Mesendoderm (in vitro differentiated cells): ENCODE data around the gene CHTF8.

Experiments
- DNase-seq: peaks from one replicate; pipeline ENCODE4 v3.0.0; 2013
- H2AK5ac ChIP-seq: 2 replicates; pipeline ENCODE4 v1.6.1; 2013; ENCODE audit warnings: low read length, inconsistent platforms
- H2BK120ac ChIP-seq: 2 replicates; pipeline ENCODE4 v1.6.1; 2013; ENCODE audit warnings: low read depth, mild to moderate bottlenecking, low read length, moderate library complexity, mixed read lengths
- H2BK15ac ChIP-seq: replicated peaks from 2 replicates; pipeline ENCODE4 v1.6.1; 2013; ENCODE audit warnings: low read depth, mild to moderate bottlenecking, moderate library complexity
- H2BK5ac ChIP-seq: 2 replicates; pipeline ENCODE4 v1.6.1; 2013; ENCODE audit warnings: low read length, inconsistent platforms
- H3K18ac ChIP-seq: 2 replicates; pipeline ENCODE4 v1.6.1; 2013; ENCODE audit warnings: mild to moderate bottlenecking, low read length, mixed read lengths
- H3K23ac ChIP-seq: one replicate; pipeline ENCODE4 v1.6.1; 2013; ENCODE audit warnings: low read length
- H3K27ac ChIP-seq: 2 replicates; pipeline ENCODE4 v1.5.1; 2013; ENCODE audit warnings: low read depth, mild to moderate bottlenecking, inconsistent platforms, low read length, moderate library complexity
- H3K27me3 ChIP-seq: 2 replicates; pipeline ENCODE4 v1.6.1; 2013; ENCODE audit warnings: low read length, control low read depth, mild to moderate bottlenecking, inconsistent platforms; ENCODE audit not compliant: insufficient read depth, poor library complexity
- H3K36me3 ChIP-seq: 2 replicates; pipeline ENCODE4 v1.6.1; 2013; ENCODE audit warnings: low read length, inconsistent platforms; ENCODE audit not compliant: control insufficient read depth, insufficient read depth
- H3K4ac ChIP-seq: one replicate; pipeline ENCODE4 v1.6.1; 2013; ENCODE audit warnings: low read depth, mild to moderate bottlenecking, low read length, moderate library complexity
- H3K4me1 ChIP-seq: 2 replicates; pipeline ENCODE4 v1.6.1; 2013; ENCODE audit warnings: low read depth, low read length, inconsistent platforms; ENCODE audit not compliant: control insufficient read depth
- H3K4me2 ChIP-seq: 2 replicates; pipeline ENCODE4 v1.6.1; 2013; ENCODE audit warnings: low read length
- H3K4me3 ChIP-seq: 2 replicates; pipeline ENCODE4 v1.5.1; 2013; ENCODE audit warnings: mild to moderate bottlenecking, low read length
- H3K56ac ChIP-seq: one replicate; pipeline ENCODE4 v1.6.1; 2013; ENCODE audit warnings: low read length
- H3K79me1 ChIP-seq: 2 replicates; pipeline ENCODE4 v1.6.1; 2013; ENCODE audit warnings: low read length, inconsistent platforms
- H3K79me2 ChIP-seq: 2 replicates; pipeline ENCODE4 v1.6.1; 2013; ENCODE audit warnings: mild to moderate bottlenecking, low read length; ENCODE audit not compliant: control insufficient read depth, insufficient read depth
- H3K9ac ChIP-seq: 2 replicates; pipeline ENCODE4 v1.6.1; 2013; ENCODE audit warnings: low read length, inconsistent platforms
- H4K5ac ChIP-seq: one replicate; pipeline ENCODE4 v1.6.1; 2013; ENCODE audit warnings: low read length
- H4K8ac ChIP-seq: one replicate; pipeline ENCODE4 v1.6.1; 2013; ENCODE audit warnings: low read depth, mild to moderate bottlenecking, control low read depth, low read length, moderate library complexity
- WGBS: extraction: QIAGEN DNeasy Blood & Tissue Kit; methylation state at CpG from one replicate; pipeline ENCODE4 v1.1.7; 2013; ENCODE audit warnings: low lambda C conversion rate, missing lambda C conversion rate; ENCODE audit not compliant: insufficient coverage; ENCODE audit errors: extremely low coverage; 5-methylcytosine and 5-hydroxymethylcytosine counted together

CHTF8 gene

GRCh38 chr16:69114976-69115355, 17.4 kb downstream of the CHTF8 start:
- Histone ChIP-seq H3K79me1 (peaks cover 5% of the 10 kb centered on the region), H2AK5ac (no peak overlapping the region), H3K9ac (no peak overlapping the region), H3K4me1 (no peaks in the 10 kb centered on the region), H3K36me3 (peaks cover 2% of the 10 kb centered on the region), H3K4me3 (no peak overlapping the region), H2BK120ac (no peak overlapping the region), H2BK5ac (no peak overlapping the region), H3K27ac (no peak overlapping the region), H2BK15ac (no peak overlapping the region), H3K18ac (no peak overlapping the region), H4K8ac (no peak overlapping the region), H3K23ac (no peak overlapping the region), H3K79me2 (no peaks in the 10 kb centered on the region), H3K4ac (no peak overlapping the region), H4K5ac (no peak overlapping the region), H3K27me3 (no peaks in the 10 kb centered on the region), H3K56ac (no peak overlapping the region), H3K4me2 (no peak overlapping the region)
- no peak for DNase-seq
- WGBS = no CpG with 5 or more reads among the region's 6 CpGs

GRCh38 chr16:69114346-69114975, 17.9 kb downstream of the CHTF8 start:
- DNase-seq = no peak
- H3K4me2 ChIP-seq = no peak overlapping the region
- no peak overlapping the region for H3K9ac ChIP-seq
- no peak overlapping the region for H4K8ac ChIP-seq
- H3K18ac ChIP-seq = no peak overlapping the region
- no peak overlapping the region for H3K56ac ChIP-seq
- H3K79me1 ChIP-seq = peaks cover 5% of the 10 kb centered on the region
- H3K4ac ChIP-seq = no peak overlapping the region
- H2BK15ac ChIP-seq = no peak overlapping the region
- peaks cover 2% of the 10 kb centered on the region for H3K36me3 ChIP-seq
- H3K4me3 ChIP-seq = no peak overlapping the region
- no peaks in the 10 kb centered on the region for H3K27me3 ChIP-seq
- H3K79me2 ChIP-seq = no peaks in the 10 kb centered on the region
- no CpG with 5 or more reads among the region's 25 CpGs for WGBS
- H3K4me1 ChIP-seq = no peaks in the 10 kb centered on the region
- H4K5ac ChIP-seq = no peak overlapping the region
- no peak overlapping the region for H3K23ac ChIP-seq
- H2BK120ac ChIP-seq = no peak overlapping the region
- no peak overlapping the region for H2AK5ac ChIP-seq
- H2BK5ac ChIP-seq = no peak overlapping the region
- H3K27ac ChIP-seq = no peak overlapping the region

GRCh38 chr16:69113216-69113615, 19.2 kb downstream of the CHTF8 start:
- no peaks in the 10 kb centered on the region for H3K36me3 ChIP-seq
- no peak overlapping the region for H3K18ac ChIP-seq
- H4K8ac ChIP-seq = no peak overlapping the region
- H3K4ac ChIP-seq = no peak overlapping the region
- H2BK120ac ChIP-seq = no peak overlapping the region
- no CpG with 5 or more reads among the region's 7 CpGs for WGBS
- H2AK5ac ChIP-seq = no peak overlapping the region
- H3K4me2 ChIP-seq = no peak overlapping the region
- H4K5ac ChIP-seq = no peak overlapping the region
- H3K27me3 ChIP-seq = no peaks in the 10 kb centered on the region
- H3K79me1 ChIP-seq = peaks cover 5% of the 10 kb centered on the region
- H3K9ac ChIP-seq = no peak overlapping the region
- no peak overlapping the region for H3K56ac ChIP-seq
- no peak for DNase-seq
- no peak overlapping the region for H2BK5ac ChIP-seq
- peaks cover 2% of the 10 kb centered on the region for H3K4me1 ChIP-seq
- H3K23ac ChIP-seq = no peak overlapping the region
- H2BK15ac ChIP-seq = no peak overlapping the region
- H3K4me3 ChIP-seq = no peak overlapping the region
- peaks cover 4% of the 10 kb centered on the region for H3K79me2 ChIP-seq
- no peak overlapping the region for H3K27ac ChIP-seq

- no peak overlapping the region for H2BK120ac ChIP-seq
- no peak overlapping the region for H3K9ac ChIP-seq
- H3K23ac ChIP-seq = peak overlapping the region; percentile 36
- H3K56ac ChIP-seq = peak overlapping the region; percentile 42
- DNase-seq = peak; percentile 78
- peaks cover 5% of the 10 kb centered on the region for H3K79me1 ChIP-seq
- no CpG with 5 or more reads among the region's 6 CpGs for WGBS
- H3K4me3 ChIP-seq = no peak overlapping the region
- H3K4me2 ChIP-seq = no peak overlapping the region
- no peaks in the 10 kb centered on the region for H3K27me3 ChIP-seq
- no peak overlapping the region for H4K5ac ChIP-seq
- peaks cover 4% of the 10 kb centered on the region for H3K79me2 ChIP-seq
- no peak overlapping the region for H3K27ac ChIP-seq
- no peak overlapping the region for H2BK5ac ChIP-seq
- H3K36me3 ChIP-seq = no peaks in the 10 kb centered on the region
- H3K4me1 ChIP-seq = peaks cover 5% of the 10 kb centered on the region
- no peak overlapping the region for H3K18ac ChIP-seq
- no peak overlapping the region for H4K8ac ChIP-seq
- H3K4ac ChIP-seq = no peak overlapping the region
- no peak overlapping the region for H2BK15ac ChIP-seq
- no peak overlapping the region for H2AK5ac ChIP-seq
These were observed 19.9 kb downstream of the CHTF8 start for GRCh38 chr16:69112285-69113129.

GRCh38 chr16:69111876-69112230, 20.5 kb downstream of the CHTF8 start:
- H3K27me3 ChIP-seq = no peaks in the 10 kb centered on the region
- no peak overlapping the region for H2BK120ac ChIP-seq
- H3K79me2 ChIP-seq = peaks cover 8% of the 10 kb centered on the region
- no CpG with 5 or more reads among the region's 5 CpGs for WGBS
- no peak overlapping the region for H3K27ac ChIP-seq
- no peak overlapping the region for H3K9ac ChIP-seq
- no peak overlapping the region for H3K56ac ChIP-seq
- H2BK15ac ChIP-seq = no peak overlapping the region
- no peak overlapping the region for H4K5ac ChIP-seq
- no peak overlapping the region for H3K23ac ChIP-seq
- H3K4me1 ChIP-seq = peaks cover 5% of the 10 kb centered on the region
- no peak overlapping the region for H3K4ac ChIP-seq
- no peak overlapping the region for H2AK5ac ChIP-seq
- peaks cover 3% of the 10 kb centered on the region for H3K79me1 ChIP-seq
- H2BK5ac ChIP-seq = no peak overlapping the region
- H3K4me2 ChIP-seq = no peak overlapping the region
- H3K36me3 ChIP-seq = no peaks in the 10 kb centered on the region
- no peak overlapping the region for H3K18ac ChIP-seq
- no peak overlapping the region for H3K4me3 ChIP-seq
- no peak for DNase-seq
- H4K8ac ChIP-seq = no peak overlapping the region
